OCI-LY1 (cell line): ENCODE data around the gene BPTF.
"Not testable (repeated sequence)": the region's sequence is repeated elsewhere in the genome, so short reads cannot be mapped to it uniquely, and the experiment has no call there.

ENCODE experiments used
- H2AFZ ChIP-seq: fragments of 200-600 bp; sonication (generic), shearing (Covaris generic); 2 replicates; pipeline ENCODE4 v1.6.0; 2014; ENCODE audit warnings: antibody characterized with exemption, mild to moderate bottlenecking, low read length
- H3F3A ChIP-seq: fragments of 200-600 bp; sonication (generic), shearing (Covaris generic); 2 replicates; pipeline ENCODE4 v1.6.0; 2014; ENCODE audit warnings: mild to moderate bottlenecking, antibody characterized with exemption, low read length, moderate library complexity; ENCODE audit not compliant: insufficient read depth
- H3K27ac ChIP-seq: fragments of 200-600 bp; sonication (generic); 2 replicates; pipeline ENCODE4 v1.5.1; 2014; ENCODE audit warnings: low read length, mixed run types, mild to moderate bottlenecking, low read depth; ENCODE audit not compliant: poor library complexity, severe bottlenecking
- H3K27me3 ChIP-seq: fragments of 200-600 bp; sonication (generic); 2 replicates; pipeline ENCODE4 v1.6.0; 2014; ENCODE audit warnings: antibody characterized with exemption, mild to moderate bottlenecking, low read length, moderate library complexity; ENCODE audit not compliant: insufficient read depth
- H3K36me3 ChIP-seq: fragments of 200-600 bp; sonication (generic); 2 replicates; pipeline ENCODE4 v1.6.1; 2014; ENCODE audit warnings: mild to moderate bottlenecking, antibody characterized with exemption, low read length, moderate library complexity, mixed read lengths; ENCODE audit not compliant: insufficient read depth
- H3K4me1 ChIP-seq: fragments of 200-600 bp; sonication (generic); 2 replicates; pipeline ENCODE4 v1.5.1; 2014; ENCODE audit warnings: mild to moderate bottlenecking, low read length, moderate library complexity; ENCODE audit not compliant: insufficient read depth, severe bottlenecking
- H3K4me2 ChIP-seq: fragments of 200-600 bp; sonication (generic), shearing (Covaris generic); 2 replicates; pipeline ENCODE4 v1.6.1; 2014; ENCODE audit warnings: low read length
- H3K4me3 ChIP-seq: fragments of 200-600 bp; sonication (generic); 2 replicates; pipeline ENCODE4 v1.5.1; 2014; ENCODE audit warnings: low read length, low read depth, mild to moderate bottlenecking, mixed read lengths; ENCODE audit not compliant: poor library complexity, severe bottlenecking
- H3K79me2 ChIP-seq: fragments of 200-600 bp; shearing (Covaris generic); 2 replicates; pipeline ENCODE4 v1.6.1; 2016; ENCODE audit warnings: mixed run types, low read length, mixed read lengths; ENCODE audit not compliant: insufficient read depth
- H3K9ac ChIP-seq: fragments of 200-600 bp; sonication (generic), shearing (Covaris generic); 2 replicates; pipeline ENCODE4 v1.6.1; 2014; ENCODE audit warnings: mild to moderate bottlenecking, low read length, mixed read lengths
- H3K9me2 ChIP-seq: fragments of 200-600 bp; sonication (generic), shearing (Covaris generic); 2 replicates; pipeline ENCODE4 v1.6.1; 2014; ENCODE audit warnings: low read depth, mild to moderate bottlenecking, low read length, mixed read lengths
- H3K9me3 ChIP-seq: fragments of 200-600 bp; shearing (Covaris generic); 2 replicates; pipeline ENCODE4 v1.6.1; 2014; ENCODE audit warnings: low read length, mixed read lengths
- H4K20me1 ChIP-seq: fragments of 200-600 bp; sonication (generic), shearing (Covaris generic); 2 replicates; pipeline ENCODE4 v1.6.0; 2016; ENCODE audit warnings: mild to moderate bottlenecking, low read length; ENCODE audit not compliant: insufficient read depth
- EZH2 ChIP-seq: fragments of 200-600 bp; sonication (generic), shearing (Covaris generic); IDR thresholded peaks from 2 replicates; pipeline ENCODE4 v1.8.0; 2017; ENCODE audit warnings: borderline replicate concordance, mixed run types, mild to moderate bottlenecking, antibody characterized with exemption, low read length, moderate library complexity, mixed read lengths
- TF ChIP-seq, protein P1 (sequence below): fragments of 200-600 bp; sonication (generic), shearing (Covaris generic); IDR thresholded peaks from 2 replicates; pipeline ENCODE4 v1.5.1; 2017; ENCODE audit warnings: mild to moderate bottlenecking, antibody characterized with exemption, low read length, moderate library complexity, mixed read lengths

BPTF gene

DNA sequence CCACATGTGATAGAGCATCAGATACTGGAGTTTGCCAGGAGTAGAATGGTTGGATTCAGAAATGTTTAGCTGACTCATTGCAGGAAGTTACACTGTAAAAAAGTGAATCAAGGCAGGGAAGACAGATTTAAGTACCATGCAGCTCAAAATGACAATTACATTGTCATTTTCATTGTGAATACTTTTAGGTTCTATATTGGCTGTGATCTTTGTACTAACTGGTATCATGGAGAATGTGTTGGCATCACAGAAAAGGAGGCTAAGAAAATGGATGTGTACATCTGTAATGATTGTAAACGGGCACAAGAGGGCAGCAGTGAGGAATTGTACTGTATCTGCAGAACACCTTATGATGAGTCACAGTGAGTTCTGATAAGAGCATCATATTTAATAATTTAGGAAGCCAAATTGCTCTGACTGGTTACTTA lies 137.9 kb downstream of the BPTF start:
- Histone ChIP-seq H3K27ac (peak overlapping the region; percentile 39), H3K36me3 (peaks cover 73% of the 10 kb centered on the region)
- H3K27me3 ChIP-seq, H3K79me2 ChIP-seq, H3K9me3 ChIP-seq, H3K4me1 ChIP-seq, H3K4me3 ChIP-seq, H2AFZ ChIP-seq, H3K9me2 ChIP-seq, H3F3A ChIP-seq, H3K9ac ChIP-seq, H3K4me2 ChIP-seq, H4K20me1 ChIP-seq: not testable (repeated sequence)
- TF ChIP-seq, protein P1, sequence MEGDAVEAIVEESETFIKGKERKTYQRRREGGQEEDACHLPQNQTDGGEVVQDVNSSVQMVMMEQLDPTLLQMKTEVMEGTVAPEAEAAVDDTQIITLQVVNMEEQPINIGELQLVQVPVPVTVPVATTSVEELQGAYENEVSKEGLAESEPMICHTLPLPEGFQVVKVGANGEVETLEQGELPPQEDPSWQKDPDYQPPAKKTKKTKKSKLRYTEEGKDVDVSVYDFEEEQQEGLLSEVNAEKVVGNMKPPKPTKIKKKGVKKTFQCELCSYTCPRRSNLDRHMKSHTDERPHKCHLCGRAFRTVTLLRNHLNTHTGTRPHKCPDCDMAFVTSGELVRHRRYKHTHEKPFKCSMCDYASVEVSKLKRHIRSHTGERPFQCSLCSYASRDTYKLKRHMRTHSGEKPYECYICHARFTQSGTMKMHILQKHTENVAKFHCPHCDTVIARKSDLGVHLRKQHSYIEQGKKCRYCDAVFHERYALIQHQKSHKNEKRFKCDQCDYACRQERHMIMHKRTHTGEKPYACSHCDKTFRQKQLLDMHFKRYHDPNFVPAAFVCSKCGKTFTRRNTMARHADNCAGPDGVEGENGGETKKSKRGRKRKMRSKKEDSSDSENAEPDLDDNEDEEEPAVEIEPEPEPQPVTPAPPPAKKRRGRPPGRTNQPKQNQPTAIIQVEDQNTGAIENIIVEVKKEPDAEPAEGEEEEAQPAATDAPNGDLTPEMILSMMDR = peak; percentile 55

DNA sequence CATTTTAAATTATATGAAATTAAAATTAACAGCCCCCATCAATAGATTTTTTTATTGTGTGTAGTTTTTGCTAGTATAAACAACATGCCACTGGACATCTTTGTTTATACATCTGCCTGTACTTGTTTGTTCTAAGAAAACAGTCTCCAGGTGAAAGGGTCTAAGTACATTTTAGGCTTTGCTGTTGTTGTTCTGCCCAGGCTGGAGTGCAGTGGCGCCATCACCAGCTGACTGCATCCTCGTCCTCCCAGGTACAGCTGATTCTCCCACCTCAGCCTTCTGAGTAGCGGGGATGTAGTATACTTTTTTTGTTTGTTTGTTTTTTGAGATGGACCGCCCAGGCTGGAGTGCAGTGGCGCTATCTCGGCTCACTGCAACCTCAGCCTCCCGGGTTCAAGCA lies 145.5 kb downstream of the BPTF start:
- TF ChIP-seq EZH2 = no peak
- TF ChIP-seq, protein P1 = no peak
- Histone ChIP-seq H3K4me2 (no peak overlapping the region), H3K9ac (no peak overlapping the region), H2AFZ (no peak overlapping the region), H3K9me3 (no peaks in the 10 kb centered on the region), H3K27me3 (no peaks in the 10 kb centered on the region), H3K27ac (no peak overlapping the region), H4K20me1 (no peaks in the 10 kb centered on the region), H3K9me2 (no peaks in the 10 kb centered on the region), H3K4me1 (no peaks in the 10 kb centered on the region), H3K79me2 (no peaks in the 10 kb centered on the region), H3K36me3 (peaks cover 62% of the 10 kb centered on the region), H3F3A (no peaks in the 10 kb centered on the region), H3K4me3 (no peak overlapping the region)

DNA sequence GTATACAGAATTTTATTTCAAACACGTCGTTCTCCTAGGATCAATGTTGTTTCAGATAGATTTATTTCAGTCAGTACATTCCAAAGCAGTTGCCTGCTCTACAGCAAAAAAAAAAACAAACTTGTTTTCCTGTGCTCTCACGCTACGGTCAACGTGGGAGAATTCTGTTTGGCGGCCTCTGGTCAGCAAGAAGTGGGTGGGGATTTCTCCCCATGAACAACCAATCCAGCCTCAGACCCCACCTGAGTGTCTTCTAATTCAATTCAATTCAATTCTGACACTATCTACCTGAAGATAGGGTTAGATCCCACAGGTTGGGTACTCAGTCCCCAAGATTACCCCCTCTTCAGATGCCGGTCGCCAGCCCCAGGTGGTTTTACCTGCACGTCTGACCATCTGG lies 148.9 kb downstream of the BPTF start:
- peaks cover 51% of the 10 kb centered on the region for H3K36me3 ChIP-seq
- H3K27me3 ChIP-seq = no peaks in the 10 kb centered on the region
- H3K4me2 ChIP-seq = no peak overlapping the region
- H3K9me2 ChIP-seq = no peaks in the 10 kb centered on the region
- no peak overlapping the region for H3K4me3 ChIP-seq
- H4K20me1 ChIP-seq = no peaks in the 10 kb centered on the region
- no peak overlapping the region for H3K9ac ChIP-seq
- H3K27ac ChIP-seq = no peak overlapping the region
- H2AFZ ChIP-seq = no peak overlapping the region
- H3F3A ChIP-seq = no peaks in the 10 kb centered on the region
- TF ChIP-seq, protein P1 = no peak
- no peak for TF ChIP-seq EZH2
- H3K79me2 ChIP-seq = no peaks in the 10 kb centered on the region
- no peaks in the 10 kb centered on the region for H3K4me1 ChIP-seq
- no peaks in the 10 kb centered on the region for H3K9me3 ChIP-seq
